K562 (cell line): ENCODE data around the gene IRF2BP2. TPM values are rescaled to one million over a fixed set of nuclear protein-coding genes. Genes with fewer than 3 reads are reported as not detected.

Experiments used
- ATF1 ChIP-seq, 2 experiments: fragments of 450-650 bp in 1 of 2; IDR thresholded peaks; 2 replicates each; pipeline ENCODE4 v1.6.1; 2016; ENCODE audit warnings: missing compliant biosample characterization in 1 of 2, missing genetic modification characterization in 1 of 2
- ATF7 ChIP-seq: fragments of 450-650 bp; IDR thresholded peaks from 2 replicates; pipeline ENCODE4 v1.7.1; 2014; ENCODE audit warnings: mild to moderate bottlenecking, moderate library complexity
- BRD9 ChIP-seq: fragments of 450-650 bp; IDR thresholded peaks from 2 replicates; pipeline ENCODE4 v1.6.1; 2018; ENCODE audit warnings: low read depth; ENCODE audit not compliant: partially characterized antibody
- CHAMP1 ChIP-seq: fragments of 450-650 bp; IDR thresholded peaks from 2 replicates; pipeline ENCODE4 v1.6.1; 2016; ENCODE audit warnings: mild to moderate bottlenecking
- POLR2G ChIP-seq: fragments of 200-400 bp; formaldehyde crosslinking; IDR thresholded peaks from 2 replicates; pipeline ENCODE4 v1.6.1; 2017; ENCODE audit warnings: low read depth, mild to moderate bottlenecking, antibody characterized with exemption, low read length, moderate library complexity
- TCF3 ChIP-seq: sonication (generic); formaldehyde crosslinking; IDR thresholded peaks from 2 replicates; pipeline ENCODE4 v1.4.0; 2020; ENCODE audit warnings: mild to moderate bottlenecking, missing genetic modification reagents
- ZNF644 ChIP-seq: fragments of 200-800 bp; sonication (Bioruptor generic); IDR thresholded peaks from 2 replicates; pipeline ENCODE4 v1.6.1; 2016; ENCODE audit warnings: low read depth, missing genetic modification characterization, missing compliant biosample characterization
- polyA plus RNA-seq, 8 experiments: library from polyadenylated mRNA; depleted of rRNA in 4 of 8; stranded (reverse) in 5 of 8; unstranded in 3 of 8; fragments of >200 nt; fragmentation: Nextera tagmentation in 2 of 8; fragmentation: Illumina TruSeq in 1 of 8; extraction: Ambion mirVana in 2 of 8; extraction: Trizol in 1 of 8; gene quantifications; 2 replicates each; pipeline versions ENCODE4 v1.2.1 to v1.2.3, GENCODE V29; 2011 to 2014; ENCODE audit warnings: inconsistent platforms in 1 of 8, missing spikeins in 1 of 8
- total RNA-seq, 7 experiments: library from RNA; depleted of rRNA in 6 of 7; stranded (reverse); fragments of >200 nt in 6 of 7; fragmentation: Illumina TruSeq in 2 of 7; extraction: Trizol in 2 of 7; gene quantifications; 2 replicates each; pipeline versions ENCODE4 v1.2.1 to v1.2.3, GENCODE V29; 2011 to 2021; ENCODE audit warnings: low replicate concordance in 1 of 7
- TF ChIP-seq, protein P1 (sequence below): fragments of 250-450 bp; sonication (Bioruptor Pico); IDR thresholded peaks from 2 replicates; pipeline ENCODE4 v1.9.0; 2021; ENCODE audit warnings: mild to moderate bottlenecking, inconsistent platforms
- TF ChIP-seq, protein P2 (sequence below): fragments of 450-650 bp; IDR thresholded peaks from 2 replicates; pipeline ENCODE4 v1.6.1; 2016; ENCODE audit warnings: antibody characterized with exemption
- TF ChIP-seq, protein P3 (sequence below): fragments of 450-650 bp; formaldehyde crosslinking; IDR thresholded peaks from 2 replicates; pipeline ENCODE4 v1.4.0; 2022; ENCODE audit warnings: missing genetic modification characterization

The IRF2BP2 gene
- total and polyA plus RNA-seq, 9 of the 15 experiments (the other 6 are each of a cell fraction or from before 2014, with no cell fraction given), result 7.7 to 68.6 (median 22.1) TPM

DNA sequence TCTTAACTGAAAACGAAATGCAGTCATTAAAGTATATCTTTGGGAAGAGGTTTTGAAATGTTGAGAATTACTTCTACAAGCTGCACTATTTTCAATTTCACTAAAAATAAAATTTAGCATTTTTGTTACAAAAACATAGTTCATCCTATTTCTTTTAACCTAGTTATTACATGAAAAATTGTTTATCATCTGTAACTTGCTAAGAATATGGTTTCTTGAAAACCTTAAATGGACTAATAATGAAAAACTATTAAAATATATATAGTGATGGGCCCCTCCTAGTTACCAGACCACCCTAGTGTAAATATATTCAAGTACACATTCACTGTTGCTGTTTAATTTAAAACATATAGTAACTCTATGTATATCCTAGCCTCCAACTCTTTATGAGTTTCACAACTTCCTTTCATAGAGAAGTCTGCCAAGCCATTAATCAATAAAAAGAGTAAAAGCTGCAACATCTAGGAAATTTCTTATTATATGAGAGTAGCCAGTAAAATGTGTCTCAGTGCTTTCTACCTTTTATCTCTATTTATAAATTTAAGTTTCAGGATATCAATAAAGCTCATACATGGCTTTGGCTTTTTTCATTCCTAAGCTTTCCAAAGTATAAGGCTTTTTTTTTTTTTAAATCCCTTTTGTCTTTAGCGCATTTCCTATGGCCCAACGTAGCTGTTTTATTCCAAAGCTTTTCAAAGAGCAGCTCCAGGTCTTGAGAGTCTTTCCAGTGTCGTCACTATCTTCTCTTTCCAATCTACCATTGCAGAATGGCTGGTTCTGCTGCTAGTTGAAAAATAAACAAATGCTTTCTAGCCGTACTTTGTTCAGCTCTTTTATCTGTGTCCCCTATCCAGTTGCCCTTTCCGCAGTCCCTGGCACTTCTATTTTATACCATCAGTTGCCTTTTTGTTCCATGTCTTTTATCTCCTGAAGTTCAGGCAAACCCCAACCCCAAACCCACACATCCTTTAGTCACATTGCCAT, 6.5 kb downstream of the IRF2BP2 start (continued):
- TF ChIP-seq, protein P1, sequence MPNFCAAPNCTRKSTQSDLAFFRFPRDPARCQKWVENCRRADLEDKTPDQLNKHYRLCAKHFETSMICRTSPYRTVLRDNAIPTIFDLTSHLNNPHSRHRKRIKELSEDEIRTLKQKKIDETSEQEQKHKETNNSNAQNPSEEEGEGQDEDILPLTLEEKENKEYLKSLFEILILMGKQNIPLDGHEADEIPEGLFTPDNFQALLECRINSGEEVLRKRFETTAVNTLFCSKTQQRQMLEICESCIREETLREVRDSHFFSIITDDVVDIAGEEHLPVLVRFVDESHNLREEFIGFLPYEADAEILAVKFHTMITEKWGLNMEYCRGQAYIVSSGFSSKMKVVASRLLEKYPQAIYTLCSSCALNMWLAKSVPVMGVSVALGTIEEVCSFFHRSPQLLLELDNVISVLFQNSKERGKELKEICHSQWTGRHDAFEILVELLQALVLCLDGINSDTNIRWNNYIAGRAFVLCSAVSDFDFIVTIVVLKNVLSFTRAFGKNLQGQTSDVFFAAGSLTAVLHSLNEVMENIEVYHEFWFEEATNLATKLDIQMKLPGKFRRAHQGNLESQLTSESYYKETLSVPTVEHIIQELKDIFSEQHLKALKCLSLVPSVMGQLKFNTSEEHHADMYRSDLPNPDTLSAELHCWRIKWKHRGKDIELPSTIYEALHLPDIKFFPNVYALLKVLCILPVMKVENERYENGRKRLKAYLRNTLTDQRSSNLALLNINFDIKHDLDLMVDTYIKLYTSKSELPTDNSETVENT (CRISPR knock-in tag), result no peak
- TF ChIP-seq, protein P2, sequence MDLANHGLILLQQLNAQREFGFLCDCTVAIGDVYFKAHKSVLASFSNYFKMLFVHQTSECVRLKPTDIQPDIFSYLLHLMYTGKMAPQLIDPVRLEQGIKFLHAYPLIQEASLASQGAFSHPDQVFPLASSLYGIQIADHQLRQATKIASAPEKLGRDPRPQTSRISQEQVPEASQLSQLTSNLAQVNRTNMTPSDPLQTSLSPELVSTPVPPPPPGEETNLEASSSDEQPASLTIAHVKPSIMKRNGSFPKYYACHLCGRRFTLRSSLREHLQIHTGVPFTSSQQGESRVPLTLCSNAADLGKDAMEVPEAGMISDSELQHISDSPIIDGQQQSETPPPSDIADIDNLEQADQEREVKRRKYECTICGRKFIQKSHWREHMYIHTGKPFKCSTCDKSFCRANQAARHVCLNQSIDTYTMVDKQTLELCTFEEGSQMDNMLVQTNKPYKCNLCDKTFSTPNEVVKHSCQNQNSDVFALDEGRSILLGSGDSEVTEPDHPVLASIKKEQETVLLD, result peak; percentile 23; the same call in 1 of the 2 replicates
- TF ChIP-seq POLR2G (peak; percentile 35; the same call in 1 of the 2 replicates), TCF3 (CRISPR knock-in tag) (peak; percentile 28; the same call in 1 of the 2 replicates), ATF1 (CRISPR knock-in tag; IDR thresholded peaks at IDR 0.05) (no peak), ATF1 (tag; IDR thresholded peaks at IDR 0.05) (peak; percentile 59), BRD9 (peak; percentile 48), ATF7 (peak; percentile 67), CHAMP1 (0 out of 2 replicates have a peak, but pooled peaks have one; percentile 5), ZNF644 (tag) (peak; percentile 67; the same call in 1 of the 2 replicates)
- TF ChIP-seq, protein P3, sequence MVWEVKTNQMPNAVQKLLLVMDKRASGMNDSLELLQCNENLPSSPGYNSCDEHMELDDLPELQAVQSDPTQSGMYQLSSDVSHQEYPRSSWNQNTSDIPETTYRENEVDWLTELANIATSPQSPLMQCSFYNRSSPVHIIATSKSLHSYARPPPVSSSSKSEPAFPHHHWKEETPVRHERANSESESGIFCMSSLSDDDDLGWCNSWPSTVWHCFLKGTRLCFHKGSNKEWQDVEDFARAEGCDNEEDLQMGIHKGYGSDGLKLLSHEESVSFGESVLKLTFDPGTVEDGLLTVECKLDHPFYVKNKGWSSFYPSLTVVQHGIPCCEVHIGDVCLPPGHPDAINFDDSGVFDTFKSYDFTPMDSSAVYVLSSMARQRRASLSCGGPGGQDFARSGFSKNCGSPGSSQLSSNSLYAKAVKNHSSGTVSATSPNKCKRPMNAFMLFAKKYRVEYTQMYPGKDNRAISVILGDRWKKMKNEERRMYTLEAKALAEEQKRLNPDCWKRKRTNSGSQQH (CRISPR knock-in tag), result 0 out of 2 replicates have a peak, but pooled peaks have one; percentile 5
